GM12878 (cell line): ENCODE data around the gene CRKL. TPM values are rescaled to one million over a fixed set of nuclear protein-coding genes. Genes with fewer than 3 reads are reported as not detected.
A peak's percentile ranks its signal among the peaks of the same experiment; 100 is the strongest.

ENCODE experiments used
- ATAC-seq: fragments of 200-7000 bp; cut with Tn5 transposase; 3 replicates; pipeline ENCODE4 v1.9.1; 2020; ENCODE audit warnings: mild to moderate bottlenecking, moderate library complexity
- Bru-seq: library from RNA; stranded (reverse); fragments of 400-500 nt; gene quantifications from one replicate; lab custom pipeline; 2021; lab: Mats Ljungman, UMichigan
- BruChase-seq, 2 experiments: library from RNA; stranded (reverse); fragments of 400-500 nt; gene quantifications; one replicate each; lab custom pipeline; 2021; lab: Mats Ljungman, UMichigan
- BruUV-seq: library from RNA; stranded (reverse); fragments of 400-500 nt; replicated peaks from 2 replicates; lab custom pipeline; 2021; lab: Mats Ljungman, UMichigan
- CTCF ChIA-PET: fragments of 300-600 bp; sonication (Branson Sonifier 250); formaldehyde crosslinking; extraction: SDS; loops from one replicate; lab custom pipeline; 2021; ENCODE audit warnings: inconsistent platforms; lab: Yijun Ruan, JAX
- POLR2A ChIA-PET: fragments of 350-600 bp; formaldehyde crosslinking; extraction: SDS; loops from one replicate; lab custom pipeline; 2021; ENCODE audit warnings: inconsistent platforms; lab: Charles Lee
- RAD21 ChIA-PET: fragments of 300-600 bp; sonication (Branson Sonifier 250); formaldehyde crosslinking; loops from one replicate; lab custom pipeline; 2023; ENCODE audit warnings: antibody characterized with exemption; ENCODE audit not compliant: unreplicated experiment; lab: Charles Lee
- SMC1A ChIA-PET: fragments of 300-600 bp; sonication (Branson Sonifier 250); formaldehyde crosslinking; loops from one replicate; lab custom pipeline; 2023; ENCODE audit not compliant: unreplicated experiment, uncharacterized antibody; lab: Charles Lee
- DNase-seq: peaks from one replicate; pipeline ENCODE4 v3.0.0-alpha.2; 2011; ENCODE audit warnings: low read depth, low spot score
- FAIRE-seq: peaks from 3 replicates; lab custom pipeline; 2011; peaks lifted over from hg19 to GRCh38; lab: Jason Lieb, UNC
- H2AFZ ChIP-seq: 2 replicates; pipeline ENCODE4 v1.6.0; 2011; ENCODE audit warnings: low read depth, low read length, control low read depth; ENCODE audit not compliant: control insufficient read depth
- H3K27ac ChIP-seq: 2 replicates; pipeline ENCODE4 v1.5.1; 2011; ENCODE audit warnings: control low read depth; ENCODE audit not compliant: control insufficient read depth, insufficient read depth
- H3K27me3 ChIP-seq, 2 experiments: replicated peaks in 1 of 2; 2 replicates each; pipeline versions ENCODE4 v1.6.0 to v1.6.1; 2011; ENCODE audit warnings: low read length in 1 of 2; ENCODE audit not compliant: control insufficient read depth in 2 of 2, insufficient read depth in 2 of 2
- H3K36me3 ChIP-seq, 2 experiments: 2 replicates each; pipeline ENCODE4 v1.5.1; 2011; ENCODE audit warnings: low read length in 1 of 2; ENCODE audit not compliant: control insufficient read depth in 2 of 2, insufficient read depth in 2 of 2
- H3K4me1 ChIP-seq: 2 replicates; pipeline ENCODE4 v1.6.1; 2011; ENCODE audit warnings: mild to moderate bottlenecking, low read length, moderate library complexity, mixed read lengths; ENCODE audit not compliant: control insufficient read depth, insufficient read depth
- H3K4me2 ChIP-seq: 2 replicates; pipeline ENCODE4 v1.6.0; 2011; ENCODE audit warnings: control low read depth; ENCODE audit not compliant: control insufficient read depth, insufficient read depth
- H3K4me3 ChIP-seq: fragments of 200-600 bp; sonication (generic); 2 replicates; pipeline ENCODE4 v1.5.1; 2016
- H3K79me2 ChIP-seq: 2 replicates; pipeline ENCODE4 v1.6.0; 2011; ENCODE audit warnings: low read length; ENCODE audit not compliant: control insufficient read depth, insufficient read depth
- H3K9ac ChIP-seq: 2 replicates; pipeline ENCODE4 v1.8.0; 2011; ENCODE audit warnings: low read length, control low read depth, mixed read lengths; ENCODE audit not compliant: control insufficient read depth, insufficient read depth
- H3K9me3 ChIP-seq: replicated peaks from 3 replicates; pipeline ENCODE4 v1.5.1; 2011; ENCODE audit warnings: mild to moderate bottlenecking, low read length; ENCODE audit not compliant: control insufficient read depth, insufficient read depth
- H4K20me1 ChIP-seq: 2 replicates; pipeline ENCODE4 v1.6.0; 2011; ENCODE audit not compliant: control insufficient read depth, insufficient read depth
- CTCF ChIP-seq, 3 experiments: IDR thresholded peaks in 2 of 3; conservative IDR thresholded peaks in 1 of 3; 2 replicates each; pipeline ENCODE4 v1.5.1; 2011; ENCODE audit warnings: low read depth in 3 of 3, low read length in 3 of 3, mild to moderate bottlenecking in 3 of 3, control low read depth in 2 of 3, moderate library complexity in 2 of 3, inconsistent platforms in 1 of 3, mixed read lengths in 1 of 3; ENCODE audit not compliant: control insufficient read depth in 2 of 3, insufficient read depth in 1 of 3; ENCODE audit errors: extremely low read depth in 1 of 3
- EGR1 ChIP-seq, 2 experiments: IDR thresholded peaks; 1 replicate in 1 of 2; 2 replicates in 1 of 2; pipeline ENCODE4 v1.6.1; 2011 to 2012; ENCODE audit warnings: low read depth in 2 of 2, low read length in 2 of 2, borderline replicate concordance in 1 of 2, mild to moderate bottlenecking in 1 of 2, moderate library complexity in 1 of 2
- HDGF ChIP-seq: fragments of 450-650 bp; IDR thresholded peaks from 2 replicates; pipeline ENCODE4 v1.6.1; 2016; ENCODE audit warnings: antibody characterized with exemption
- RBBP5 ChIP-seq: fragments of 200-600 bp; sonication (generic); conservative IDR thresholded peaks from 2 replicates; pipeline ENCODE4 v1.6.1; 2016
- STAT1 ChIP-seq: fragments of 450-650 bp; conservative IDR thresholded peaks from 2 replicates; pipeline ENCODE4 v1.6.1; 2014; ENCODE audit warnings: antibody characterized with exemption, mild to moderate bottlenecking
- YBX1 ChIP-seq: fragments of 450-650 bp; IDR thresholded peaks from 2 replicates; pipeline ENCODE4 v1.6.1; 2016; ENCODE audit warnings: antibody characterized with exemption
- WGBS: methylation state at CpG from one replicate; pipeline ENCODE4 v1.1.6; 2016; ENCODE audit warnings: low lambda C conversion rate; ENCODE audit not compliant: insufficient replicate concordance, insufficient coverage; ENCODE audit errors: missing lambda C conversion rate; 5-methylcytosine and 5-hydroxymethylcytosine counted together
- in situ Hi-C: fragments of 300-500 bp; cut with MboI; formaldehyde crosslinking; loops from 9 replicates; pipeline ENCODE4 v1.14.3; 2018; ENCODE audit warnings: mixed read lengths
- intact Hi-C: fragments of 100-400 bp; cut with micrococcal nuclease; formaldehyde crosslinking; loops from one replicate; pipeline ENCODE4 v1.14.2; 2022; ENCODE audit not compliant: unreplicated experiment
- long read RNA-seq, 2 experiments: library from polyadenylated mRNA; unstranded; transcript quantifications; one replicate each; pipeline ENCODE4 v2.0.0, GENCODE V29; 2019 to 2020
- polyA minus RNA-seq, 3 experiments: library from RNA; depleted of rRNA, polyadenylated mRNA; stranded (reverse); fragments of >200 nt; gene quantifications; 2 replicates each; pipeline ENCODE4 v1.2.3, GENCODE V29; 2011
- polyA plus RNA-seq, 11 experiments: library from polyadenylated mRNA; depleted of rRNA in 4 of 11; unstranded in 6 of 11; stranded (reverse) in 5 of 11; fragments of >200 nt; fragmentation: Nextera tagmentation in 4 of 11; fragmentation: Illumina TruSeq in 1 of 11; extraction: Ambion mirVana in 4 of 11; extraction: Trizol in 1 of 11; gene quantifications; 1 replicate in 1 of 11; 2 replicates in 10 of 11; pipeline versions ENCODE4 v1.2.1 to v1.2.3, GENCODE V29; 2011 to 2016; ENCODE audit warnings: inconsistent platforms in 2 of 11, missing spikeins in 2 of 11, low read depth in 1 of 11
- total RNA-seq, 4 experiments: library from RNA; depleted of rRNA in 3 of 4; stranded (reverse); fragments of >200 nt in 3 of 4; fragmentation: Illumina TruSeq in 1 of 4; extraction: Trizol in 1 of 4; gene quantifications; 2 replicates each; pipeline versions ENCODE4 v1.2.1 to v1.2.3, GENCODE V29; 2013 to 2021
- TF ChIP-seq, protein P1 (sequence below): fragments of 150-350 bp; IDR thresholded peaks from 2 replicates; pipeline ENCODE4 v1.6.1; 2016; ENCODE audit warnings: low read depth, low read length

The CRKL gene, protein sequence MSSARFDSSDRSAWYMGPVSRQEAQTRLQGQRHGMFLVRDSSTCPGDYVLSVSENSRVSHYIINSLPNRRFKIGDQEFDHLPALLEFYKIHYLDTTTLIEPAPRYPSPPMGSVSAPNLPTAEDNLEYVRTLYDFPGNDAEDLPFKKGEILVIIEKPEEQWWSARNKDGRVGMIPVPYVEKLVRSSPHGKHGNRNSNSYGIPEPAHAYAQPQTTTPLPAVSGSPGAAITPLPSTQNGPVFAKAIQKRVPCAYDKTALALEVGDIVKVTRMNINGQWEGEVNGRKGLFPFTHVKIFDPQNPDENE
- total RNA-seq (2013; cell fraction: nucleolus; rRNA removed), result 54.3 and 59.4 TPM in 2 replicates
- total RNA-seq (2014; rRNA removed) (30.8 and 36.6 TPM in 2 replicates), total RNA-seq (2014; rRNA removed; fragmentation: Illumina TruSeq; extraction: Trizol) (25.8 and 25.9 TPM in 2 replicates), total RNA-seq (2021) (57.8 and 61.2 TPM in 2 replicates), polyA plus RNA-seq (2011; rRNA removed) (32.4 and 39.3 TPM in 2 replicates), polyA plus RNA-seq (2014; fragmentation: Illumina TruSeq; extraction: Trizol) (36.7 and 37.5 TPM in 2 replicates), polyA plus RNA-seq (2014; fragmentation: Nextera tagmentation; extraction: Ambion mirVana) (10 to 100 TPM; 12.6 to 17.1 TPM), polyA plus RNA-seq (2014; rRNA removed) (29.9 and 33.4 TPM in 2 replicates), polyA plus RNA-seq (2016; fragmentation: Nextera tagmentation; extraction: Ambion mirVana) (10 to 100 TPM; 32.4 to 33.0 TPM), polyA minus RNA-seq (2011; rRNA and poly(A)+ RNA removed) (45.3 and 48.0 TPM in 2 replicates), Bru-seq, nascent RNA (percentile 80 among the genes with signal in this experiment), BruChase-seq, experiment 1, labeled RNA remaining after a 6-hour chase (percentile 90 among the genes with signal in this experiment), BruChase-seq, experiment 2, labeled RNA remaining after a 2-hour chase (percentile 95 among the genes with signal in this experiment)
- 22.0 TPM for polyA plus RNA-seq (2011; ENCODE audit: low read depth)
- 28.8 and 43.0 TPM in 2 replicates for polyA plus RNA-seq (2011; cell fraction: cytosol; rRNA removed)
- polyA plus RNA-seq (2011; cell fraction: nucleus; rRNA removed), result 22.1 and 24.7 TPM in 2 replicates
- polyA plus RNA-seq (2012), result 27.8 and 37.1 TPM in 2 replicates
- 20.0 and 26.6 TPM in 2 replicates for polyA minus RNA-seq (2011; cell fraction: cytosol; rRNA and poly(A)+ RNA removed)
- polyA minus RNA-seq (2011; cell fraction: nucleus; rRNA and poly(A)+ RNA removed), result 11.0 and 15.2 TPM in 2 replicates
- long read RNA-seq, experiment 1, full-length matches to known transcripts, result 9 of 14 reads
- long read RNA-seq, experiment 1, partial matches to known transcripts, result 0 of 14 reads
- long read RNA-seq, experiment 1, other reads (novel, unspliced or antisense), result 5 of 14 reads
- long read RNA-seq, experiment 2, partial matches to known transcripts, result 1 of 41 reads
- long read RNA-seq, experiment 2, other reads (novel, unspliced or antisense), result 40 of 41 reads

DNA sequence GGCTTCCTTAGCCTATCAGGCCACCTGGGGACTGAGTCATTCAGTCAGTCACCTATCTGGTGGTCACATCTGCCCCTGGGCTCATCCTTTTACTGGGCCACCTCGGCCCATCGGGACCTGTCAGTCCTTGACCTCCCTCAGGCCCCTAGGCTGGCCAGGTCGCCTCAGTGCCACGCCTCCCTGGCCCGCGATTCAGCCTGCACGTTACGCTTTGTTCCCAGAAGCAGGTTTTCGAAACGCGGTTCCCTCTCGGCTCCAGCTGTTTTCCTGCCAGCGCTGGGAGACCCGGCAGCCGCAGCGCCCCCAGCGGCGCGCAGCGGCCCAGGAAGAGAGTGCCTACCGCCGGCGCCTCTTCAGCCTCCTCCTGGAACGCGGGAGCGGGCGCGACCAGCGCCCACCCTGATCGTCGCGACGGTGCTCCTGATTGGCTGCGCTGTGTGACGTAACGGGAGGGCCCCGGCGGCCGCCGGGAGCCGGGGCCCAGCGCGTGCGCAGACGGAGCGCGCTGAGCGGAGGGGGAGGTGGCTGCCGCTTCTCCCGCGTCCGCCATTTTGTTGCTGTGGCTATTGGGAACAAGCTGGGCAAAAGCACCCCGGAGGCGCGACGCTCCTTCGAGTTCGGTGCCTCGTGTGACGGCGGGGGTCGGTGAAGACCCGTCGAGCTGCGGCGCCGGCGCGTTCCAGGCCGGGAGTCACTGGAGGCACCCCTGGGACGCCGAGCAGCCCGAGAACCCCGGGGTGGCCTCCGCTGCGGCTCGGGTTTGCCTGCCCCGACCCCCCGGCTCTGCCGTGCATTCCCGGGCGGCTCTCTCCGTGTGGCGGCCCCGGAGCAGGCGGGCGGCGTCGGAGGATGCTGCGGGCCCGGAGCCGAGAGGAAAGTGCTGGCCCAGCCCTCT, at the start of gene CRKL:
Gene CRKL (plus strand): TSS at position 492 of the 895 bp plus-strand sequence. CDS start 528 bp downstream, outside the sequence.
- no peaks in the 10 kb centered on the region for H3K27me3 ChIP-seq
- ChIA-PET POLR2A (interaction anchor here (0.6 to 0.8 kb wide), 2 partner anchors 84 to 499 kb away, joined by 3 read pairs; no protein-coding TSS in a partner anchor), RAD21 (interaction anchor here (0.6 to 1.0 kb wide), 3 partner anchors 40 to 132 kb away, joined by 3 to 4 read pairs (median 3); no protein-coding TSS in a partner anchor), SMC1A (interaction anchor here (1.9 kb wide), 1 partner anchor 21 kb away, joined by 4 read pairs; no protein-coding TSS in a partner anchor), CTCF (interaction anchor here (0.6 to 1.1 kb wide), 3 partner anchors 9 to 83 kb away, joined by 3 to 5 read pairs (median 3); no protein-coding TSS in a partner anchor)
- under 1% methylated on average over 92 of the region's 92 CpGs for whole genome bisulfite sequencing
- H3K9ac ChIP-seq, result peak within 1 kb of the TSS; percentile 91
- H3K27ac ChIP-seq, result peak within 1 kb of the TSS; percentile 85
- H3K4me3 ChIP-seq, result peak within 1 kb of the TSS; percentile 92
- peaks cover 1% of the 10 kb centered on the region for H3K4me1 ChIP-seq
- DNase-seq (peak; percentile 83), ATAC-seq (peak; percentile 96), FAIRE-seq (peak; percentile 13)
- H3K9me3 ChIP-seq, result no peaks in the 10 kb centered on the region
- no peaks in the 10 kb centered on the region for H3K36me3 ChIP-seq
- BruUV-seq, result TSS peak; percentile 93
- intact Hi-C loops (loop anchor here (1.0 kb wide), 1 partner anchor 85 kb away; the partner anchor contains the start of gene THAP7), in situ Hi-C loops (loop anchor here (10.0 kb wide), 1 partner anchor 52 kb away; no protein-coding TSS in a partner anchor)
- H3K79me2 ChIP-seq, result peaks cover 51% of the 10 kb centered on the region
- H2AFZ ChIP-seq, result peak within 1 kb of the TSS; percentile 99
- no peaks in the 10 kb centered on the region; the same call in 1 of the 2 replicates for H4K20me1 ChIP-seq
- H3K4me2 ChIP-seq, result peak within 1 kb of the TSS; percentile 88
- TF ChIP-seq RBBP5 (no peak), YBX1 (no peak), STAT1 (no peak), EGR1 (IDR thresholded peaks at IDR 0.05; ENCODE audit: borderline replicate concordance in 1 of 2, low read depth in 2 of 2, low read length in 2 of 2) (peak in 1 of 2 experiments; percentile 53; a peak in 1 of 3 replicates), HDGF (no peak), CTCF (IDR thresholded peaks at IDR 0.05 in 2 of 3, conservative IDR thresholded peaks at IDR 0.05 in 1 of 3; ENCODE audit: control insufficient read depth in 2 of 3, extremely low read depth in 1 of 3, insufficient read depth in 1 of 3, low read depth in 3 of 3, low read length in 3 of 3) (peak; percentile 92 to 96 (median 94); a peak in 5 of 6 replicates)
- TF ChIP-seq, protein P1, sequence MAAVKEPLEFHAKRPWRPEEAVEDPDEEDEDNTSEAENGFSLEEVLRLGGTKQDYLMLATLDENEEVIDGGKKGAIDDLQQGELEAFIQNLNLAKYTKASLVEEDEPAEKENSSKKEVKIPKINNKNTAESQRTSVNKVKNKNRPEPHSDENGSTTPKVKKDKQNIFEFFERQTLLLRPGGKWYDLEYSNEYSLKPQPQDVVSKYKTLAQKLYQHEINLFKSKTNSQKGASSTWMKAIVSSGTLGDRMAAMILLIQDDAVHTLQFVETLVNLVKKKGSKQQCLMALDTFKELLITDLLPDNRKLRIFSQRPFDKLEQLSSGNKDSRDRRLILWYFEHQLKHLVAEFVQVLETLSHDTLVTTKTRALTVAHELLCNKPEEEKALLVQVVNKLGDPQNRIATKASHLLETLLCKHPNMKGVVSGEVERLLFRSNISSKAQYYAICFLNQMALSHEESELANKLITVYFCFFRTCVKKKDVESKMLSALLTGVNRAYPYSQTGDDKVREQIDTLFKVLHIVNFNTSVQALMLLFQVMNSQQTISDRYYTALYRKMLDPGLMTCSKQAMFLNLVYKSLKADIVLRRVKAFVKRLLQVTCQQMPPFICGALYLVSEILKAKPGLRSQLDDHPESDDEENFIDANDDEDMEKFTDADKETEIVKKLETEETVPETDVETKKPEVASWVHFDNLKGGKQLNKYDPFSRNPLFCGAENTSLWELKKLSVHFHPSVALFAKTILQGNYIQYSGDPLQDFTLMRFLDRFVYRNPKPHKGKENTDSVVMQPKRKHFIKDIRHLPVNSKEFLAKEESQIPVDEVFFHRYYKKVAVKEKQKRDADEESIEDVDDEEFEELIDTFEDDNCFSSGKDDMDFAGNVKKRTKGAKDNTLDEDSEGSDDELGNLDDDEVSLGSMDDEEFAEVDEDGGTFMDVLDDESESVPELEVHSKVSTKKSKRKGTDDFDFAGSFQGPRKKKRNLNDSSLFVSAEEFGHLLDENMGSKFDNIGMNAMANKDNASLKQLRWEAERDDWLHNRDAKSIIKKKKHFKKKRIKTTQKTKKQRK, result no peak
